ENCODE data around the gene TSPYL2.

The TSPYL2 gene

GRCh38 chrX:53133400-53133799 lies 51.2 kb downstream of the TSPYL2 start:
- no peak for DNase-seq
- peaks cover 46% of the 10 kb centered on the region for H3K9me3 Mint-ChIP-seq
- H3K36me3 Mint-ChIP-seq (ENCODE audit: low read depth), result peaks cover 36% of the 10 kb centered on the region
- no peaks in the 10 kb centered on the region for H3K4me1 Mint-ChIP-seq
- H3K27me3 Mint-ChIP-seq (ENCODE audit: low read depth, poor library complexity), result peaks cover 10% of the 10 kb centered on the region
- H3K27ac Mint-ChIP-seq, result no peak overlapping the region
- no peak overlapping the region for H3K4me3 Mint-ChIP-seq
- no peak for TF ChIP-seq CTCF (IDR thresholded peaks at IDR 0.05)

GRCh38 chrX:53135581-53135980 lies 53.4 kb downstream of the TSPYL2 start:
- no peak for TF ChIP-seq CTCF (IDR thresholded peaks at IDR 0.05)
- no peak overlapping the region for H3K4me3 Mint-ChIP-seq
- H3K27me3 Mint-ChIP-seq (ENCODE audit: low read depth, poor library complexity), result peaks cover 12% of the 10 kb centered on the region
- peaks cover 46% of the 10 kb centered on the region for H3K36me3 Mint-ChIP-seq (ENCODE audit: low read depth)
- H3K9me3 Mint-ChIP-seq, result peaks cover 51% of the 10 kb centered on the region
- no peaks in the 10 kb centered on the region for H3K4me1 Mint-ChIP-seq
- H3K27ac Mint-ChIP-seq, result no peak overlapping the region
- no peak for DNase-seq
